Neural cell (in vitro differentiated cells): ENCODE measurements around the gene CLDN12. TPM values are rescaled to one million over a fixed set of nuclear protein-coding genes. Genes with fewer than 3 reads are reported as not detected.

Experiments
- H2AFZ ChIP-seq: fragments of 200-600, 300-800 bp; sonication (generic), shearing (Covaris generic); 2 replicates; pipeline ENCODE4 v1.6.0; 2014; ENCODE audit warnings: low read depth, mild to moderate bottlenecking, antibody characterized with exemption, low read length, moderate library complexity
- H3F3A ChIP-seq: fragments of 200-600 bp; shearing (Covaris generic); 2 replicates; pipeline ENCODE4 v1.6.1; 2016; ENCODE audit warnings: mild to moderate bottlenecking, moderate library complexity, mixed read lengths, antibody characterized with exemption, low read length; ENCODE audit not compliant: insufficient read depth, poor library complexity, severe bottlenecking
- H3K27ac ChIP-seq: fragments of 200-600, 300-800 bp; sonication (generic), shearing (Covaris generic); 2 replicates; pipeline ENCODE4 v1.5.1; 2014; ENCODE audit warnings: mild to moderate bottlenecking, low read length, moderate library complexity
- H3K27me3 ChIP-seq: fragments of 300-800, 200-600 bp; sonication (generic), shearing (Covaris generic); 2 replicates; pipeline ENCODE4 v1.6.0; 2014; ENCODE audit warnings: mild to moderate bottlenecking, low read depth, low read length, moderate library complexity; ENCODE audit not compliant: insufficient read depth
- H3K36me3 ChIP-seq: fragments of 300-800, 200-600 bp; sonication (generic), shearing (Covaris generic); 2 replicates; pipeline ENCODE4 v1.5.1; 2014; ENCODE audit warnings: mild to moderate bottlenecking, antibody characterized with exemption, low read length, moderate library complexity; ENCODE audit not compliant: insufficient read depth
- H3K4me2 ChIP-seq: fragments of 300-800, 200-600 bp; sonication (generic), shearing (Covaris generic); 2 replicates; pipeline ENCODE4 v1.6.0; 2014; ENCODE audit warnings: mild to moderate bottlenecking, low read length
- H3K4me3 ChIP-seq: fragments of 300-800, 200-600 bp; sonication (generic), shearing (Covaris generic); 2 replicates; pipeline ENCODE4 v1.5.1; 2014; ENCODE audit warnings: mild to moderate bottlenecking, low read length, moderate library complexity
- H3K79me2 ChIP-seq: fragments of 200-600 bp; shearing (Covaris generic); replicated peaks from 2 replicates; pipeline ENCODE4 v1.6.0; 2014; ENCODE audit warnings: mild to moderate bottlenecking, low read length, moderate library complexity; ENCODE audit not compliant: insufficient read depth
- H3K9ac ChIP-seq: fragments of 300-800, 200-600 bp; sonication (generic), shearing (Covaris generic); 2 replicates; pipeline ENCODE4 v1.6.1; 2016; ENCODE audit warnings: mild to moderate bottlenecking, low read length, mixed read lengths
- H3K9me2 ChIP-seq: fragments of 200-600 bp; shearing (Covaris generic); 2 replicates; pipeline ENCODE4 v1.6.1; 2016; ENCODE audit warnings: mild to moderate bottlenecking, low read length, mixed read lengths; ENCODE audit not compliant: insufficient read depth
- H3K9me3 ChIP-seq: fragments of 200-600, 300-800 bp; sonication (generic), shearing (Covaris generic); 2 replicates; pipeline ENCODE4 v1.6.1; 2016; ENCODE audit warnings: mild to moderate bottlenecking, mixed run types, low read length, moderate library complexity, mixed read lengths
- H4K20me1 ChIP-seq: fragments of 200-600 bp; shearing (Covaris generic); 2 replicates; pipeline ENCODE4 v1.6.1; 2016; ENCODE audit warnings: mild to moderate bottlenecking, mixed run types; ENCODE audit not compliant: insufficient read depth
- EP300 ChIP-seq: fragments of 450-650 bp; conservative IDR thresholded peaks from 2 replicates; pipeline ENCODE4 v1.6.1; 2014; ENCODE audit warnings: antibody characterized with exemption, mild to moderate bottlenecking, moderate library complexity; ENCODE audit not compliant: poor library complexity, severe bottlenecking
- EZH2 ChIP-seq: fragments of 200-600, 300-800 bp; shearing (Covaris generic), sonication (generic); IDR thresholded peaks from 2 replicates; pipeline ENCODE4 v1.6.1; 2014; ENCODE audit warnings: antibody characterized with exemption, low read length, borderline replicate concordance, mild to moderate bottlenecking; ENCODE audit not compliant: insufficient read depth, poor library complexity, severe bottlenecking
- MXI1 ChIP-seq: fragments of 450-650 bp; conservative IDR thresholded peaks from 2 replicates; pipeline ENCODE4 v1.6.1; 2014; ENCODE audit warnings: antibody characterized with exemption, mild to moderate bottlenecking; ENCODE audit not compliant: poor library complexity, severe bottlenecking
- POLR2AphosphoS5 ChIP-seq: IDR thresholded peaks from 2 replicates; pipeline ENCODE4 v1.6.1; 2012
- RAD21 ChIP-seq: fragments of 450-650 bp; conservative IDR thresholded peaks from 2 replicates; pipeline ENCODE4 v1.6.1; 2014; ENCODE audit warnings: antibody characterized with exemption, mild to moderate bottlenecking, moderate library complexity
- SMC3 ChIP-seq: fragments of 450-650 bp; conservative IDR thresholded peaks from 2 replicates; pipeline ENCODE4 v1.6.1; 2014; ENCODE audit warnings: antibody characterized with exemption, mild to moderate bottlenecking, moderate library complexity; ENCODE audit not compliant: poor library complexity
- TAF1 ChIP-seq: IDR thresholded peaks from 2 replicates; pipeline ENCODE4 v1.6.1; 2012; ENCODE audit warnings: low read depth
- polyA plus RNA-seq: library from polyadenylated mRNA; depleted of rRNA; stranded (reverse); fragments of >200 nt; gene quantifications from 2 replicates; pipeline ENCODE4 v1.2.3, GENCODE V29; 2014
- TF ChIP-seq, protein P1 (sequence below): IDR thresholded peaks from 2 replicates; pipeline ENCODE4 v1.6.1; 2012; ENCODE audit warnings: borderline replicate concordance
- TF ChIP-seq, protein P2 (sequence below): fragments of 450-650 bp; IDR thresholded peaks from 2 replicates; pipeline ENCODE4 v1.5.1; 2014; ENCODE audit warnings: antibody characterized with exemption, mild to moderate bottlenecking, moderate library complexity; ENCODE audit not compliant: poor library complexity, severe bottlenecking

Gene CLDN12
- polyA plus RNA-seq, 1 donor from 2014 or later: 81.0 TPM

GRCh38 chr7:90402785-90403173 is 482 bp upstream of the CLDN12 start:
- Histone ChIP-seq H3K36me3 (peaks cover 5% of the 10 kb centered on the region), H3K4me2 (peak overlapping the region; percentile 60), H2AFZ (peak overlapping the region; percentile 87), H3K4me3 (peak overlapping the region; percentile 71), H3K27me3 (no peaks in the 10 kb centered on the region), H3K27ac (no peak overlapping the region), H3K9ac (peak overlapping the region; percentile 88), H3K9me3 (no peaks in the 10 kb centered on the region), H4K20me1 (no peaks in the 10 kb centered on the region), H3F3A (peaks cover 2% of the 10 kb centered on the region), H3K9me2 (no peaks in the 10 kb centered on the region), H3K79me2 (peaks cover 16% of the 10 kb centered on the region)
- no peak for TF ChIP-seq POLR2AphosphoS5
- TF ChIP-seq, protein P1, sequence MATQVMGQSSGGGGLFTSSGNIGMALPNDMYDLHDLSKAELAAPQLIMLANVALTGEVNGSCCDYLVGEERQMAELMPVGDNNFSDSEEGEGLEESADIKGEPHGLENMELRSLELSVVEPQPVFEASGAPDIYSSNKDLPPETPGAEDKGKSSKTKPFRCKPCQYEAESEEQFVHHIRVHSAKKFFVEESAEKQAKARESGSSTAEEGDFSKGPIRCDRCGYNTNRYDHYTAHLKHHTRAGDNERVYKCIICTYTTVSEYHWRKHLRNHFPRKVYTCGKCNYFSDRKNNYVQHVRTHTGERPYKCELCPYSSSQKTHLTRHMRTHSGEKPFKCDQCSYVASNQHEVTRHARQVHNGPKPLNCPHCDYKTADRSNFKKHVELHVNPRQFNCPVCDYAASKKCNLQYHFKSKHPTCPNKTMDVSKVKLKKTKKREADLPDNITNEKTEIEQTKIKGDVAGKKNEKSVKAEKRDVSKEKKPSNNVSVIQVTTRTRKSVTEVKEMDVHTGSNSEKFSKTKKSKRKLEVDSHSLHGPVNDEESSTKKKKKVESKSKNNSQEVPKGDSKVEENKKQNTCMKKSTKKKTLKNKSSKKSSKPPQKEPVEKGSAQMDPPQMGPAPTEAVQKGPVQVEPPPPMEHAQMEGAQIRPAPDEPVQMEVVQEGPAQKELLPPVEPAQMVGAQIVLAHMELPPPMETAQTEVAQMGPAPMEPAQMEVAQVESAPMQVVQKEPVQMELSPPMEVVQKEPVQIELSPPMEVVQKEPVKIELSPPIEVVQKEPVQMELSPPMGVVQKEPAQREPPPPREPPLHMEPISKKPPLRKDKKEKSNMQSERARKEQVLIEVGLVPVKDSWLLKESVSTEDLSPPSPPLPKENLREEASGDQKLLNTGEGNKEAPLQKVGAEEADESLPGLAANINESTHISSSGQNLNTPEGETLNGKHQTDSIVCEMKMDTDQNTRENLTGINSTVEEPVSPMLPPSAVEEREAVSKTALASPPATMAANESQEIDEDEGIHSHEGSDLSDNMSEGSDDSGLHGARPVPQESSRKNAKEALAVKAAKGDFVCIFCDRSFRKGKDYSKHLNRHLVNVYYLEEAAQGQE: no peak
- no peak for TF ChIP-seq EP300
- TF ChIP-seq MXI1: no peak
- TF ChIP-seq, protein P2, sequence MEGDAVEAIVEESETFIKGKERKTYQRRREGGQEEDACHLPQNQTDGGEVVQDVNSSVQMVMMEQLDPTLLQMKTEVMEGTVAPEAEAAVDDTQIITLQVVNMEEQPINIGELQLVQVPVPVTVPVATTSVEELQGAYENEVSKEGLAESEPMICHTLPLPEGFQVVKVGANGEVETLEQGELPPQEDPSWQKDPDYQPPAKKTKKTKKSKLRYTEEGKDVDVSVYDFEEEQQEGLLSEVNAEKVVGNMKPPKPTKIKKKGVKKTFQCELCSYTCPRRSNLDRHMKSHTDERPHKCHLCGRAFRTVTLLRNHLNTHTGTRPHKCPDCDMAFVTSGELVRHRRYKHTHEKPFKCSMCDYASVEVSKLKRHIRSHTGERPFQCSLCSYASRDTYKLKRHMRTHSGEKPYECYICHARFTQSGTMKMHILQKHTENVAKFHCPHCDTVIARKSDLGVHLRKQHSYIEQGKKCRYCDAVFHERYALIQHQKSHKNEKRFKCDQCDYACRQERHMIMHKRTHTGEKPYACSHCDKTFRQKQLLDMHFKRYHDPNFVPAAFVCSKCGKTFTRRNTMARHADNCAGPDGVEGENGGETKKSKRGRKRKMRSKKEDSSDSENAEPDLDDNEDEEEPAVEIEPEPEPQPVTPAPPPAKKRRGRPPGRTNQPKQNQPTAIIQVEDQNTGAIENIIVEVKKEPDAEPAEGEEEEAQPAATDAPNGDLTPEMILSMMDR: no peak
- TF ChIP-seq EZH2: no peak
- no peak for TF ChIP-seq SMC3
- TF ChIP-seq RAD21: no peak
- no peak for TF ChIP-seq TAF1

DNA sequence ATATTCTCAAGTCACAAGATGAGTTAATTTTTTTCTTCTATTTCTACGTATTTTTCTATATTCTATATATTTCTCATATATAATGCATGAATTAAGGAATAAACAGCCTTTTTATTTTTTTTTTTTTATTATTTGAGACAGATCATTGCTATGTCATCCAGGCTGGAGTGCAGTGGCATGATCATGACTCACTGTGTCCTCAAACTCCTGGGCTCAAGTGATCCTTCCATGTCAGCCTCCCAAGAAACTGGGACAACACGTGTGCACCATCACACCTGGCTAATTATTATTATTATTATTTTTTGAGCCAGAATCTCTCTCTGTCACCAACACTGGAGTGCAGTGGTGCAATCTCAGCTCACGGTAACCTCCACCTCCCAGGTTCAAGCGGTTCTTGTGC is 1.5 kb downstream of the CLDN12 start:
- H3K4me3 ChIP-seq: peak overlapping the region; percentile 71

More for the DNA sequence above, 1.5 kb downstream of the CLDN12 start:
- Histone ChIP-seq H3K27ac (peak overlapping the region; percentile 95), H3K36me3 (peaks cover 13% of the 10 kb centered on the region), H3K79me2 (peaks cover 16% of the 10 kb centered on the region), H3K9me3 (no peaks in the 10 kb centered on the region), H3F3A (peaks cover 2% of the 10 kb centered on the region), H2AFZ (no peak overlapping the region), H3K4me2 (peak overlapping the region; percentile 91), H3K27me3 (no peaks in the 10 kb centered on the region), H3K9ac (no peak overlapping the region), H4K20me1 (no peaks in the 10 kb centered on the region), H3K9me2 (no peaks in the 10 kb centered on the region)
- no peak for TF ChIP-seq RAD21
- TF ChIP-seq EP300: no peak
- TF ChIP-seq SMC3: no peak
- TF ChIP-seq POLR2AphosphoS5: no peak
- no peak for TF ChIP-seq EZH2
- TF ChIP-seq, protein P2: no peak
- no peak for TF ChIP-seq MXI1
- TF ChIP-seq TAF1: no peak
- TF ChIP-seq, protein P1: no peak
